Duodenal mucosa (tissue), 2 donors: ENCODE data around the gene PRPF39.
"Not testable (repeated sequence)": the region's sequence is repeated elsewhere in the genome, so short reads cannot be mapped to it uniquely, and the experiment has no call there.

Source experiments
- H3K27ac ChIP-seq: one replicate; pipeline ENCODE4 v1.7.0; 2013; ENCODE audit warnings: low read depth, low read length
- H3K27me3 ChIP-seq, 2 donors: one replicate each; pipeline ENCODE4 v1.7.0; 2013; ENCODE audit warnings: low read length in 2 of 2, control low read depth in 1 of 2; ENCODE audit not compliant: insufficient read depth in 2 of 2, control insufficient read depth in 1 of 2
- H3K36me3 ChIP-seq, 2 donors: one replicate each; pipeline ENCODE4 v1.7.0; 2013; ENCODE audit warnings: low read length in 2 of 2, control low read depth in 1 of 2; ENCODE audit not compliant: insufficient read depth in 2 of 2, control insufficient read depth in 1 of 2
- H3K4me1 ChIP-seq, 2 donors: one replicate each; pipeline ENCODE4 v1.7.0; 2013; ENCODE audit warnings: low read length in 2 of 2, control low read depth in 1 of 2; ENCODE audit not compliant: insufficient read depth in 2 of 2, control insufficient read depth in 1 of 2
- H3K4me3 ChIP-seq, 2 donors: one replicate each; pipeline ENCODE4 v1.7.0; 2013; ENCODE audit warnings: low read length in 2 of 2, low read depth in 1 of 2
- H3K9ac ChIP-seq, 2 donors: one replicate each; pipeline ENCODE4 v1.7.0; 2013; ENCODE audit warnings: low read length in 2 of 2, low read depth in 1 of 2
- H3K9me3 ChIP-seq, 2 donors: one replicate each; pipeline ENCODE4 v1.7.0; 2013; ENCODE audit warnings: low read length in 2 of 2, control low read depth in 1 of 2; ENCODE audit not compliant: control insufficient read depth in 1 of 2

Gene PRPF39

DNA sequence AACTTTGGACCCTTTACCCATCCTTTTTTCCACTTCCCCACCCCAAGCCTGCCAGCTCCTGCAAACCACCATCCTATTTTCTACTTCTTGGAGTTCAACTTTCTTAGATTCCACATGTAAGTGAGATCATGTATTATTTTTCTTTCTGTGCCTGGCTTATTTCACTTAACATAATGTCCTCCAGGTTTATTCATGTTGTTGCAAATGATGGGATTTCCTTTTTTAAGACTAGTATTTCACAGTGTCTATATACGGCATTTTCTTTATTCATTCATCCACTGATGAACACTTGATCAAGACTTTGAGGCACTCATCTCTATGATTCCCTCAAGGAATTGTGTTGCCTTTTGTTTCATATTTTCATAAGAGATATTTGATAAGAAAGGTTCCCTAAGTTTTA lies 5.6 kb upstream of the PRPF39 start:
- Histone ChIP-seq H3K4me1 (peaks cover 10% of the 10 kb centered on the region in 2 donors), H3K27ac (no peak overlapping the region), H3K27me3 (no peaks in the 10 kb centered on the region)

DNA sequence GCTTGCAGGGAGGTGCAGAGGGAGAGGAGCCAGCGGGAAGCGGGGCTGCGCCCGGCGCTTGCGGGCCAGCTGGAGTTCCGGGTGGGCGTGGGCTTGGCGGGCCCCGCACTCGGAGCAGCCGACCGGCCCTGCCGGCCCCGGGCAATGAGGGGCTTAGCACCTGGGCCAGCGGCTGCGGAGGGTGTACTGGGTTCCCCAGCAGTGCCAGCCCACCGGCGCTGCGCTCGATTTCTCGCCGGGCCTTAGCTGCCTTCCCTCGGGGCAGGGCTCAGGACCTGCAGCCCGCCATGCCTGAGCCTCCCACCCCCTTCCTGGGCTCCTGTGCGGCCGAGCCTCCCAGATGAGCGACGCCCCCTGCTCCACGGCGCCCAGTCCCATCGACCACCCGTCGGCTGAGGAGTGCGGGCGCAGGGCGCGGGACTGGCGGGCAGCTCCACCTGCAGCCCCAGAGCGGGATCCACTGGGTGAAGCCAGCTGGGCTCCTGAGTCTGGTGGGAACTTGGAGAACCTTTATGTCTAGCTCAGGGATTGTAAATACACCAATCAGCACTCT lies 3.4 kb upstream of the PRPF39 start:
- not testable (repeated sequence) for H3K9ac ChIP-seq, H3K4me3 ChIP-seq, H3K36me3 ChIP-seq, H3K27ac ChIP-seq, H3K9me3 ChIP-seq, H3K27me3 ChIP-seq
- peaks cover 13 to 25% of the 10 kb centered on the region in 2 donors for H3K4me1 ChIP-seq

More for the DNA sequence above, 5.6 kb upstream of the PRPF39 start:
- no peak overlapping the region for H3K4me3 ChIP-seq
- no peak overlapping the region for H3K9ac ChIP-seq
- H3K36me3 ChIP-seq: no peaks in the 10 kb centered on the region
- H3K9me3 ChIP-seq: no peaks in the 10 kb centered on the region

DNA sequence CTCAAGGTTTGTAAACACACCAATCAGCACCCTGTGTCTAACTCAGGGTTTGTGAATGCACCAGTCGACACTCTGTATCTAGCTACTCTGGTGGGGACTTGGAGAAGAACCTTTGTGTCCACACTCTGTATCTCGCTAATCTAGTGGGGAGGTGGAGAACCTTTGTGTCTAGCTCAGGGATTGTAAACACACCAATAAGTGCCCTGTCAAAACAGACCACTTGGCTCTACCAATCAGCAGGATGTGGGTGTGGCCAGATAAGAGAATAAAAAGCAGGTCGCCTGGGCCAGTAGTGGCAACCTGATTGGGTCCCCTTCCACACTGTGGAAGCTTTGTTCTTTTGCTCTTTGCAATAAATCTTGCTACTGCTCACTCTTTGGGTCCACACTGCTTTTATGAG lies 2.8 kb upstream of the PRPF39 start:
- not testable (repeated sequence) for H3K9me3 ChIP-seq, H3K36me3 ChIP-seq, H3K9ac ChIP-seq, H3K4me3 ChIP-seq, H3K27ac ChIP-seq, H3K27me3 ChIP-seq
- peaks cover 13 to 26% of the 10 kb centered on the region in 2 donors for H3K4me1 ChIP-seq

DNA sequence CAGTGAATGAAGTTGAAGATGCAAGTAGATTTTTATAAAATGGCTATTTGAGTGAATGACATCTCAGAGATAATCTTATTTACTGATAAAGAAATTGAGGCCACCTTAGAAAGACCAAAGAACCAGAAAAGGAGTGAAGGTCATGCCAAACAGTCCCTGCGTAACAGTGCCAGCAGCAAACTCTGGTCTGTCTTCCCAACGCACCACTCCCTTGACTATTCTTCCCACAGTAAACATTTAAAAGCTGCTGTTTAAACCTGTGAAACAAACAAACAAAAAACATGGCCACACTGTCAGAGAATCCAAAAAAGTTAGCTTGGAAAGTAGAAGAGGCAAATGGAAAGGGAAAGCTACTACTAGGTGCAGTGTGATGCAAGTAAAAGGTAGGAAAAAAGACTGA lies 1.5 kb upstream of the PRPF39 start:
- Histone ChIP-seq H3K27me3 (no peaks in the 10 kb centered on the region), H3K4me3 (peak overlapping the region; percentile 19 to 31), H3K36me3 (no peaks in the 10 kb centered on the region), H3K27ac (no peak overlapping the region), H3K9me3 (no peaks in the 10 kb centered on the region), H3K4me1 (peaks cover 20 to 26% of the 10 kb centered on the region in 2 donors), H3K9ac (no peak overlapping the region)

- Histone ChIP-seq H3K27me3 (no peaks in the 10 kb centered on the region), H3K9ac (peak overlapping the region; percentile 65 to 84), H3K4me1 (peaks cover 28 to 36% of the 10 kb centered on the region in 2 donors), H3K36me3 (no peaks in the 10 kb centered on the region), H3K4me3 (peak overlapping the region; percentile 77 to 94), H3K27ac (no peak overlapping the region), H3K9me3 (no peaks in the 10 kb centered on the region)
These were observed 320 bp upstream of the PRPF39 start for GRCh38 chr14:45083617-45083975.

DNA sequence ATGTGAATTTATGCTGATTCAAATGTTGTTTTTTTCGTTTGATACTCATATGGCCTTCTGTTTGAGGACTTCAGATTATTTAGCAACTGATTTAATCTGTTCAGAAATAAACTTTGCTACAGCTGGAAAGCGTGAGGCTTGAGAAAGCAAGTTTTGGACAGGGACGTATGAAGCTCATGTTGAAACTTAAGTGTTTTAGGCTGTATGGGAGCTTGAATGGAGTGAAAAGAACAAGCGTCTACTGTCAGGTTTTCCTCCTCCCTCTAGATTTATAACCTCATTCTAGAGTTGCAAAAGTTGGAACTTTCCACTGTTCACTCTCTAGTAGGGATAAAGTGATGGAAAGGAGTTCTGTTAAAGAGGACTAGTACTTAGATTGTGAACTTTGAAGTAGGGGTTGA lies 1.0 kb downstream of the PRPF39 start:
- Histone ChIP-seq H3K4me1 (peaks cover 35 to 45% of the 10 kb centered on the region in 2 donors), H3K27me3 (no peaks in the 10 kb centered on the region), H3K27ac (no peak overlapping the region)

DNA sequence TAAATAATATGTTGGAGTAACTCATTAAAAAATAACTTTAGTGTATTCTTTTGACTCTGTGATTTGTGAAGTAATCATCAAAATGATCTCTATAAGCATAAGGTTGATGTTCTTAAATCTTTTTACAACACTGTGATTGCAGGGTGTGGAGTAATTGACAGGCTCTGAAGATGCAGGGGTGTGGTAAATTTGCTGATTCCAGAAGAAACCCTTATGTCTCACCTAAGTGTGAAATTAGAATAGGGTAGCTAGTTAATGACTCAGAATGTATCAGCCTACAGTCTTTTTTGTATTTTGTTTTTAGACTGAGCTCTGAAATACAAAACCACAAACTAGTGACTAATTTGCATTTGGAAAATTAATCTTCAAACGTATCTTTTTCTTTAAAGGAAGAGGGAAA lies 5.9 kb downstream of the PRPF39 start:
- Histone ChIP-seq H3K9me3 (no peaks in the 10 kb centered on the region), H3K36me3 (no peaks in the 10 kb centered on the region), H3K4me1 (peaks cover 26 to 27% of the 10 kb centered on the region in 2 donors), H3K27me3 (no peaks in the 10 kb centered on the region), H3K27ac (no peak overlapping the region), H3K4me3 (no peak overlapping the region), H3K9ac (no peak overlapping the region)

More for the DNA sequence above, 1.0 kb downstream of the PRPF39 start:
- H3K9ac ChIP-seq: peak overlapping the region; percentile 84 to 86
- H3K36me3 ChIP-seq: no peaks in the 10 kb centered on the region
- H3K4me3 ChIP-seq: peak overlapping the region; percentile 77 to 94
- no peaks in the 10 kb centered on the region for H3K9me3 ChIP-seq

DNA sequence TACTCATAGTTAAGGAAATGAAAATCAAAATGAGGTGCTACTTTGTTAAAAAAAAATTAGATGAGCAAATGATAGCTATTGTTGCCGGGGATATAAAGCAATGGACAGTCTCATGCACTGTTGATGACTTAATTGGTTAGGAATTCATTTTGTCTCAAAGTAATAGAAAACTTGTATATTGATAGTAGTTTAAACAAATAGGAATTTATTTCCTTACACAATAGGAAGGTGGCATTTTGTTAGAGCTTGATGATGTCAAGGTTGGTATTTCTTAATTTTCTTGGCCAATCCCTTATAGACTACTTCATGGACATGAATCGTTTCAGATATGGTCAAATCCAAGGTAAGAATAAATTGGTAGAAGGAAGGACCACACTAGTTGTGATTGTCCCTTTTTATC lies 7.8 kb downstream of the PRPF39 start:
- Histone ChIP-seq H3K4me3 (no peak overlapping the region), H3K27me3 (no peaks in the 10 kb centered on the region), H3K36me3 (peaks cover 8 to 12% of the 10 kb centered on the region in 2 donors), H3K9me3 (no peaks in the 10 kb centered on the region), H3K27ac (no peak overlapping the region), H3K9ac (no peak overlapping the region), H3K4me1 (peaks cover 19 to 21% of the 10 kb centered on the region in 2 donors)

GRCh38 chr14:45094275-45094674 lies 10.4 kb downstream of the PRPF39 start:
- peaks cover 12 to 20% of the 10 kb centered on the region in 2 donors for H3K36me3 ChIP-seq
- H3K9ac ChIP-seq: no peak overlapping the region
- H3K27me3 ChIP-seq: no peaks in the 10 kb centered on the region
- H3K27ac ChIP-seq: no peak overlapping the region
- no peak overlapping the region for H3K4me3 ChIP-seq
- peaks cover 3 to 7% of the 10 kb centered on the region in 2 donors for H3K4me1 ChIP-seq
- H3K9me3 ChIP-seq: no peaks in the 10 kb centered on the region

DNA sequence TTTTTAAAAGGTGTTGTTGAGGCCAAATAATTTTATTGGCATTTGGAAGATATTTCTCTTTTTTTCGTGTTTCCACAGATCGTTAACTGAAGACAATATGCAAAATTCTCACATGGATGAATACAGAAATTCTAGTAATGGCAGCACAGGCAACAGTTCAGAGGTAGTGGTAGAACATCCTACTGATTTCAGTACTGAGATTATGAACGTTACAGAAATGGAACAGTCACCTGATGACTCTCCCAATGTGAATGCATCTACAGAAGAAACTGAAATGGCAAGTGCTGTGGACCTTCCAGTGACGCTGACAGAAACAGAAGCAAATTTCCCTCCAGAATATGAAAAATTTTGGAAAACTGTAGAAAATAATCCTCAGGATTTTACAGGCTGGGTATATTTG lies 11.2 kb downstream of the PRPF39 start:
- no peaks in the 10 kb centered on the region for H3K27me3 ChIP-seq
- H3K9ac ChIP-seq: no peak overlapping the region
- peaks cover 13 to 24% of the 10 kb centered on the region in 2 donors for H3K36me3 ChIP-seq
- no peaks in the 10 kb centered on the region for H3K9me3 ChIP-seq
- H3K4me3 ChIP-seq: no peak overlapping the region
- H3K4me1 ChIP-seq: peaks cover 0 to 2% of the 10 kb centered on the region in 2 donors
- no peak overlapping the region for H3K27ac ChIP-seq

- Histone ChIP-seq H3K4me3 (no peak overlapping the region), H3K36me3 (peaks cover 17 to 29% of the 10 kb centered on the region in 2 donors), H3K4me1 (no peaks in the 10 kb centered on the region), H3K9ac (no peak overlapping the region), H3K9me3 (no peaks in the 10 kb centered on the region), H3K27me3 (no peaks in the 10 kb centered on the region), H3K27ac (no peak overlapping the region)
These were observed 12.3 kb downstream of the PRPF39 start for GRCh38 chr14:45096218-45096617.
